Adipocyte (in vitro differentiated cells): Measurements from ENCODE around the gene MAGI1.
"Not testable (repeated sequence)": the region's sequence is repeated elsewhere in the genome, so short reads cannot be mapped to it uniquely, and the experiment has no call there.

Experiments
- DNase-seq: peaks from one replicate; pipeline ENCODE4 v3.0.0-alpha.2; 2015; ENCODE audit warnings: low read depth
- H3K27me3 ChIP-seq: replicated peaks from 2 replicates; pipeline ENCODE4 v1.7.0; 2013; ENCODE audit warnings: mild to moderate bottlenecking, low read length, moderate library complexity; ENCODE audit not compliant: control insufficient read depth, insufficient read depth
- H3K36me3 ChIP-seq: 2 replicates; pipeline ENCODE4 v1.7.0; 2013; ENCODE audit warnings: low read length, mild to moderate bottlenecking, moderate library complexity; ENCODE audit not compliant: control insufficient read depth, insufficient read depth, severe bottlenecking
- H3K4me1 ChIP-seq: 2 replicates; pipeline ENCODE4 v1.7.0; 2013; ENCODE audit warnings: mild to moderate bottlenecking, low read length, moderate library complexity; ENCODE audit not compliant: control insufficient read depth, insufficient read depth
- H3K4me3 ChIP-seq: 2 replicates; pipeline ENCODE4 v1.7.0; 2013; ENCODE audit warnings: mild to moderate bottlenecking, low read length, moderate library complexity
- H3K9ac ChIP-seq: 2 replicates; pipeline ENCODE4 v1.7.0; 2013; ENCODE audit warnings: mild to moderate bottlenecking, low read length, moderate library complexity
- H3K9me3 ChIP-seq: 2 replicates; pipeline ENCODE4 v1.7.0; 2013; ENCODE audit warnings: mild to moderate bottlenecking, low read length, moderate library complexity; ENCODE audit not compliant: control insufficient read depth

The MAGI1 gene

DNA sequence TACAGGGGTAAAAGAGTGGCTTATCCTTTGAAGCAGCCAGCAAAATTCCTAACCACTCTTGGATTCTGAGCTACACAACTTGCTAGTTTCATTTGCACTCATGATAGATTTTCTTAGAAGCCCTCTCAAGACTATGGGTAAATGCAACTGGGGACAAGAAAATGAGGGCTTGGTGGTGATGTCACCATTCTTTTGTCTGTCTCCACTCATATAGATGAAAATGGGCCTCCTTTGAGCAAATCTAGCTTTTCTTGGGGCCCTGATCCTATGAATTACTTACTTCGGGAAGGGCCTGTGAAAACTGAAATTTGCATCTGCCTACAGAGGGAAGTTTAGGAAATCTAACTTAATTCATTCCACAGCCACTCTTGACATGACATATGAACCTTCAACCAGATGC is 486.3 kb downstream of the MAGI1 start:
- Histone ChIP-seq H3K9ac (no peak overlapping the region), H3K4me1 (peaks cover 10% of the 10 kb centered on the region), H3K27me3 (no peaks in the 10 kb centered on the region), H3K9me3 (no peaks in the 10 kb centered on the region), H3K4me3 (no peak overlapping the region), H3K36me3 (no peaks in the 10 kb centered on the region)
- no peak for DNase-seq

DNA sequence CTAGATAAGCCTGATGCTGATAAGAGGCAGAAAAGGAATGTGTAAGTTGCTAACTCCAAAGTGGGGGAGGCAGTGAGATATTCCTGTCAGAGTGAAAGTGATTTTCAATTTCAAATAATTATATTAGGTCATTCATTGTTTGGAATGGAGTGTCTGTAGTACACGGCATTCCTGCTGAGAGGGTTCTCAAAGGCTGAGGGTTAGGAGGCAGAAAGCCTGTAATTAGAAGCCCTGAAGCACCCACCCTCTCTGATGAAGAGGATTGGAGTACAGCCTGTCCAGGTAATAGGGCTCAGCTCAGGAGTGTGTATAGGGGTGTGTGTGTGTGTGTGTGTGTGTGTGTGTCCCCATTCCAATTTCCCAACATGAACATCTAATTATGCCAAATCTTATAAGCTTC is 486.8 kb downstream of the MAGI1 start:
- Histone ChIP-seq H3K36me3 (no peaks in the 10 kb centered on the region), H3K27me3 (no peaks in the 10 kb centered on the region), H3K9ac (no peak overlapping the region), H3K4me1 (peaks cover 10% of the 10 kb centered on the region), H3K9me3 (no peaks in the 10 kb centered on the region), H3K4me3 (no peak overlapping the region)
- no peak for DNase-seq

DNA sequence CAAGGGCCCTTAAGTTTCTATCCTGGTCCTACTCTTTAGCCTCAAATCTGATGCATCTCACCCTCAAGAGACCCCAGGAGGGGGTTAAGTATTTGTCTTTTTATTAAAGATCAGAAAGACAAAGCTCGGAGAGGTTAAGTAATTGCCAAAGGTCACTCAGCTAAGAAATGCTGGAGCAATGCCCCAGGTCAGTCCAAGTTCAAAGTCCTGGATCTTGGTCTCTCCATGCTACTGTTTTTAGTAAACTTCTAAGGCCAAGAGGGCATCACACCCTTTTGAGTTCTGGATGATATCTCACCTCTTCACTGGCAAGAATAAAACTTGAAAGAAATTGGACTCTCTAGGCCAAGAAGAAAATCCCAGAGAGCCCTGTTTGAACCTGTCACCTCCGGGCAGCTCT is 488.6 kb downstream of the MAGI1 start:
- Histone ChIP-seq H3K4me1 (peaks cover 15% of the 10 kb centered on the region), H3K27me3 (no peaks in the 10 kb centered on the region), H3K36me3 (no peaks in the 10 kb centered on the region), H3K4me3 (no peak overlapping the region), H3K9me3 (no peaks in the 10 kb centered on the region), H3K9ac (no peak overlapping the region)
- no peak for DNase-seq

DNA sequence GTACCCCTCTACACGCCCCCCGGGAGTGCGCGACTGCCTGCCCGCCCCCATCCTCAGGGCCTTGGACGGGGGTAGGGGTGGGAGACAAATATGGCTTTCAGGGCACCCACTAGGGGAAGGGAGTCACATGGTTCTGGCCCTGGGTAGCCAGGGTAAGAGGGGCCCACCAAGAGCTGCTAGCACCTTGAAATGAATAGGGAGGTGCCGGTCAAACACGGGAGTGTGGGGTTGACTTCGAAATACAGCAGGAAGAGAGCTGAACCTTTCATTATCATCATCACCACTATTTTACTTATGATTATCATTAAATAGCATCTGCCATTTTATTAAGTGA is 489.1 kb downstream of the MAGI1 start:
- no peak for DNase-seq
- H3K36me3 ChIP-seq, result no peaks in the 10 kb centered on the region

DNA sequence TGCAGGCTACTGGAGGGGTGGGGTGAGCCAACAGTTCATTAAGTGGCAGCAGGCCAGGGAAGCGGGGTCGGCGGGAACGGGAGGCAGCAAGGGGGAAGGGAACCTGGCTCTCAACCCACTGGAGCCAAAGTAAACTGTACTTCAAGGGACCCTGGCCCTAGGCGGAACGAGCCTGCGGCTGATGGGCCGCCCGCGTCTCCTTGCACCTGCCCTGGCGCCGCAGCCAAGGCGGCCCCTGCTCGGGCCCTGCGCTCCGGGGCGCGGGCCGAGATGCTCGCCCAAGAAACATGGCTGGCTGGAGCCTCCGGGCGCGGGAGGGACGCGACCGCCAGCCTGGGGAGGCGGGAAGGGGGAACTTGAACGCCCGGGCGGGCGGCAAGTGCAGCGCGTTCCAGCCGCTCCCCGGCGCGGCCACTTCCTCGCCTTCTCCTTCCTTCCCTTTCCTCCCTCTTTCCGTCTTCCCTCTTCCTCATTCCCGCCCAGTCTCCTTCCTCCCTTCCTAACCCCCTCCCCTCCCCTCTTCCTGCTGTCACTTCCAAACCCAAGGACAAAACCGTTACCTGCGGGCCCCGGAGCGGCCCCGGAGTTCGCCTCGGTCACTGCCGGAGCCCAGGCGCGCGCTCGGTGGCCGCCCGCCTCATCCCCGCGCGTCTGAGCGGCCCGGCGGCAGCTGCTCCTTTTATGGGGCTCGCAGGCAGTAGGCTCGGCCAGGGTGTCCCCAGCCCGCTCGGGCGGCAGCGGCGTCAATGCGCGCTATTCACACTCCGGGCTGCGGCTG is 489.7 kb downstream of the MAGI1 start:
- Histone ChIP-seq H3K4me3 (peak overlapping the region; percentile 79), H3K9me3 (no peaks in the 10 kb centered on the region), H3K36me3 (no peaks in the 10 kb centered on the region), H3K27me3 (no peaks in the 10 kb centered on the region), H3K4me1 (peaks cover 23% of the 10 kb centered on the region), H3K9ac (no peak overlapping the region)
- peak; percentile 56 for DNase-seq

More for the DNA sequence above, 489.1 kb downstream of the MAGI1 start:
- peaks cover 19% of the 10 kb centered on the region for H3K4me1 ChIP-seq
- H3K4me3 ChIP-seq, result peak overlapping the region; percentile 79
- no peak overlapping the region for H3K9ac ChIP-seq
- H3K27me3 ChIP-seq, result no peaks in the 10 kb centered on the region
- no peaks in the 10 kb centered on the region for H3K9me3 ChIP-seq

DNA sequence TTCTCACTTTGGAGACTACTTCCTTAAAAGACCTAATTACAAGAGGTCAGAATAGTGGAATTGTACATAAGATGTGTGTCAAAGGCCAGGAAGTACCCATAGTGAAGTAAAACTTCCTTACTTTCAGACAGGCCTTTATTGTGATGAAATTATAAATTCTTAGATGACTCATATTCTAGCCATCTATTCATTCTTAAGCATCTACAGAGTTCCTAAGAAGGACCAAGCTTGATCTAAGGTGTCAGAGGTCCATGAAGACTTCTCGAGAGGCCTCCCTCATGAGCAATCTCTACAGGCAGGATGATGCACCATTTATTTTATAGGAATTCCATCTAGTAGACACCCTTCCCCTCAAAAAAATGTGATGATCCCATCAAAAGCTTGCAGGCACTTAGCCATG is 493.3 kb downstream of the MAGI1 start:
- H3K9me3 ChIP-seq, result no peaks in the 10 kb centered on the region
- DNase-seq, result peak; percentile 45
- no peak overlapping the region for H3K9ac ChIP-seq
- no peaks in the 10 kb centered on the region for H3K36me3 ChIP-seq
- H3K27me3 ChIP-seq, result no peaks in the 10 kb centered on the region
- H3K4me3 ChIP-seq, result no peak overlapping the region
- peaks cover 20% of the 10 kb centered on the region for H3K4me1 ChIP-seq

DNA sequence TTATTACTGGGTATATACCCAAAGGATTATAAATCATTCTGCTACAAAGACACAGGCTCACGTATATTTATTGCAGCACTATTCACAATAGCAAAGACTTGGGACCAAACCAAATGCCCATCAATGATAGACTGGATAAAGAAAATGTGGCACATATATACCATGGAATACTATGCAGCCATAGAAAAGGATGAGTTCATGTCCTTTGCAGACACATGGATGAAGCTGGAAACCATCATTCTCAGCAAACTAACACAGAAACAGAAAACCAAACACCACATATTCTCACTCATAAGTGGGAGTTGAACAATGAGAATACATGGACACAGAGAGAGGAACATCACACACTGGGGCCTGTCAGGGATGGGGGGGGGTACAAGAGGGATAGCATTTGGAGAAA is 495.3 kb downstream of the MAGI1 start:
- DNase-seq, H3K4me3 ChIP-seq, H3K9ac ChIP-seq, H3K27me3 ChIP-seq, H3K36me3 ChIP-seq, H3K9me3 ChIP-seq: not testable (repeated sequence)
- H3K4me1 ChIP-seq, result peaks cover 16% of the 10 kb centered on the region

DNA sequence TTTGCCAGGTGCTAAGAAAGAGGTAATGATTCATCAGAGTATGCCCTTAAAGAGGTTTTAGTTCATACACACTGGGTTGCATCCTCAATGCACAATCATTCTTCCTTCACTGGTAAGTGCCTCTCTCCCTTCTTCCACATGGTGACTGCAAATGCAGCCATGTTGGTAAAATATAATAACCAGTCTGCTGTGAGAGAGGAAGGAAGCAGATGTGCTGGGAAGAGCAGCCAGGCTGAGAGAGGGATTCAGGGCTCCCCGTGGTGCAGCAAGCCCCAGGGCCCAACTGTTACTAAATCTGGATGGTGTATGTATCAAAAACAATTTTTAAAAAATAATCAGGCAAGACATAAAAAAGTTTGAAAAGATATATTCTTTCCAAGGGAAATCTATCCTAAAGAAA is 498.1 kb downstream of the MAGI1 start:
- no peak for DNase-seq
- H3K36me3 ChIP-seq, result no peaks in the 10 kb centered on the region
- H3K9ac ChIP-seq, result no peak overlapping the region
- H3K9me3 ChIP-seq, result no peaks in the 10 kb centered on the region
- no peak overlapping the region for H3K4me3 ChIP-seq
- H3K4me1 ChIP-seq, result peaks cover 16% of the 10 kb centered on the region
- no peaks in the 10 kb centered on the region for H3K27me3 ChIP-seq

DNA sequence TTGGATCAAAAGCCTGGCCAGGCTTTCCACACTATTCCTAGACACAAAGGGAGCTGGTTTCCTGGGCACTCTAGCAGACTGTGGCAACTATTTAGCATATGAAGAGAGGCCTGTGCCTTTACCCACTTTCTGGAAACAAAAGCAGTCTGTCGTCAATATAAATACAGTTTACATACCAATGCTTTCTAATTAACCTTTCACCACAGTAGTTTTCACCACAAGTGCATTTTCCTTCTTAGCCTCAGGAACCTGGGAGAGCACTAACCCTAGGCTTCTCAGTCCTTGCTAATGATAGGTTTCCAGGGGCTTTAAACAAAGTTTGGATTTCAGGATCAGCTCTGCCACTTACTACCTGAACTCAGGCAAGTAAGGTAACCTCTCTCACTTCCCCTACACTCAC is 499.1 kb downstream of the MAGI1 start:
- H3K9ac ChIP-seq, result no peak overlapping the region
- no peak overlapping the region for H3K4me3 ChIP-seq
- H3K9me3 ChIP-seq, result no peaks in the 10 kb centered on the region
- no peaks in the 10 kb centered on the region for H3K36me3 ChIP-seq
- H3K4me1 ChIP-seq, result peaks cover 7% of the 10 kb centered on the region
- DNase-seq, result no peak
- H3K27me3 ChIP-seq, result no peaks in the 10 kb centered on the region

DNA sequence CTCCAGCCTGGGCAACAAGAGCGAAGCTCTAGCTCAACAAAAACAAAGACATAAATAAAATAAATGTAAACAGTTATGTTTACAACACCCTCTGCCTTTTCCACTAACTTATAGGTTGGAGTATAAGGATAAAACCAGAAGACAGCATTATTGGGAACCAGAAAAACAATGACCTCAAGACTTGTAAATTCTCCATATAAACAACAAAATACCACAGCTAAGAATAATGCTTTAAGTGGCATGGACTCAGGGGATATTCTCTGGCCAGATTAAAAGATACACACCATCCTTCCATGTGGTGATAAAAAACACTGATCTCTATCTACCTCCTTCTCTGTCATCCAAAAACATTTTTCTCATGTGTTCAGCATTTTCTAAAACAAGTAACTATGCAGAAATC is 500.6 kb downstream of the MAGI1 start:
- no peaks in the 10 kb centered on the region for H3K27me3 ChIP-seq
- no peak overlapping the region for H3K4me3 ChIP-seq
- H3K4me1 ChIP-seq, result peaks cover 3% of the 10 kb centered on the region
- DNase-seq, result peak; percentile 18
- no peaks in the 10 kb centered on the region for H3K9me3 ChIP-seq
- H3K9ac ChIP-seq, result no peak overlapping the region
- H3K36me3 ChIP-seq, result no peaks in the 10 kb centered on the region

DNA sequence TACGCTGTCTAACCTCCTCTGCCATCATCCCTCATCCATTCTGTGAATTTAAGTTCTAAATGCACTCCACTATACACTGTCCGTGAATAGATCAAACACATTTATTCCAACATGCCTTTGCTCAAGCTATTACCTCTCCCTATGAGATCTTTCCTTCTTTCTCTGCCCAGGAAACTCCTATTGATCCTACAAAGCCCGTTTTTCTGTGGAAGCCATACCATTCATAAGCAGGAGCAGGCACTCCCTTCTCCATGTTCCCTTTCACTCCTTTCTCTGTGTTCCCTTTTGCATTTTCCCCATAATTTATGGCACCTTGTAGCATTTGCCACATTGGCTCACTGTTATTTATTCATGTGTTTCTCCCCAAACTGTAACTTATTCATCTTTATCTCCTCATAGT is 501.6 kb downstream of the MAGI1 start:
- no peak overlapping the region for H3K4me3 ChIP-seq
- peaks cover 3% of the 10 kb centered on the region for H3K4me1 ChIP-seq
- no peaks in the 10 kb centered on the region for H3K36me3 ChIP-seq
- H3K9ac ChIP-seq, result no peak overlapping the region
- no peak for DNase-seq
- H3K27me3 ChIP-seq, result no peaks in the 10 kb centered on the region
- no peaks in the 10 kb centered on the region for H3K9me3 ChIP-seq

DNA sequence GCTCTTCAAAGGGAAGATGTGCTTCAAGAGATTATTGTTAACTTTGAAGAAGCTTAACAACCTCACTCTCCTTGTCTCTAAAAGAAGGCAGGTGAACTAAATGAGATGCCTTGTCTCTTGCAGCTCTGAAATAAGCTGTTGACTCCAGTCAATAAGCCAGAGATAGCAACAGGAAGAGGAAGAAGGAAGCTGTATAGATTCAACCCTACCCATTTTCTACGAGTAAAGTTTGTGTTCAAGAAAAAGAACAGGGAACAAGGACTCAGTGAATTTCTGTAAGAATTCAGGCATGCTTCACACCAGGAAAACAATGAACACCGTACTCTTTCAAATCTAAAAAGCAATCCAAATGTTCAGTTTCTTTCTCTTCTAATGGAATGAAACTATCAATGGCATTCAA is 503.5 kb downstream of the MAGI1 start:
- Histone ChIP-seq H3K27me3 (no peaks in the 10 kb centered on the region), H3K9ac (no peak overlapping the region), H3K4me3 (no peak overlapping the region), H3K36me3 (no peaks in the 10 kb centered on the region), H3K9me3 (no peaks in the 10 kb centered on the region), H3K4me1 (peaks cover 3% of the 10 kb centered on the region)
- no peak for DNase-seq
